Measurements from ENCODE around the gene RSAD2. TPM values are rescaled to one million over a fixed set of nuclear protein-coding genes. Genes with fewer than 3 reads are reported as not detected.

RSAD2 gene
- total RNA-seq, 1 experiment from 2014 or later: not detected

GRCh38 chr2:6883448-6884122 is 6.0 kb downstream of the RSAD2 start (continued):
- TF ChIP-seq ZNF512 (CRISPR knock-in tag; IDR thresholded peaks at IDR 0.05; ENCODE audit: borderline replicate concordance) (no peak), ELF4 (CRISPR knock-in tag; IDR thresholded peaks at IDR 0.05; ENCODE audit: low read depth) (no peak), NR3C1 (CRISPR knock-in tag; conservative IDR thresholded peaks at IDR 0.05; ENCODE audit: low read depth) (no peak), TEAD4 (CRISPR knock-in tag; IDR thresholded peaks at IDR 0.05) (no peak), FOXP4 (CRISPR knock-in tag; IDR thresholded peaks at IDR 0.05) (no peak), HMGXB4 (CRISPR knock-in tag; IDR thresholded peaks at IDR 0.05) (no peak), PRRX2 (CRISPR knock-in tag; IDR thresholded peaks at IDR 0.05) (no peak), ATF6 (CRISPR knock-in tag; IDR thresholded peaks at IDR 0.05) (no peak)

GRCh38 chr2:6885551-6885950 is 8.0 kb downstream of the RSAD2 start:
- DNase-seq (ENCODE audit: low spot score): no peak
- H3K9me3 Mint-ChIP-seq: peaks cover 84% of the 10 kb centered on the region
- H3K36me3 Mint-ChIP-seq: peaks cover 41% of the 10 kb centered on the region
- ChIA-PET CTCF (no interaction called here), POLR2A (no interaction called here)
- H3K4me3 Mint-ChIP-seq: no peak overlapping the region
- H3K4me1 Mint-ChIP-seq: no peaks in the 10 kb centered on the region
- no peak overlapping the region for H3K27ac Mint-ChIP-seq
- no peak for ATAC-seq
- H3K27me3 Mint-ChIP-seq (ENCODE audit: low read depth): peaks cover 18% of the 10 kb centered on the region
- TF ChIP-seq ZNF423 (CRISPR knock-in tag; IDR thresholded peaks at IDR 0.05): no peak
- no peak for TF ChIP-seq E2F1 (CRISPR knock-in tag; IDR thresholded peaks at IDR 0.05)
- no peak for TF ChIP-seq ZNF317 (CRISPR knock-in tag; IDR thresholded peaks at IDR 0.05; ENCODE audit: borderline replicate concordance, low read depth)
- no peak for TF ChIP-seq SMAD3 (CRISPR knock-in tag; IDR thresholded peaks at IDR 0.05; ENCODE audit: borderline replicate concordance)
- TF ChIP-seq ESRRA (CRISPR knock-in tag; IDR thresholded peaks at IDR 0.05; ENCODE audit: borderline replicate concordance): no peak
- no peak for TF ChIP-seq ZNF281 (CRISPR knock-in tag; IDR thresholded peaks at IDR 0.05)
- no peak for TF ChIP-seq TEAD4 (CRISPR knock-in tag; IDR thresholded peaks at IDR 0.05)
- no peak for TF ChIP-seq FOXK1 (CRISPR knock-in tag; IDR thresholded peaks at IDR 0.05)
- TF ChIP-seq CBFB (CRISPR knock-in tag; IDR thresholded peaks at IDR 0.05; ENCODE audit: low read depth): no peak
- TF ChIP-seq STAT6 (CRISPR knock-in tag; conservative IDR thresholded peaks at IDR 0.05; ENCODE audit: low read depth): no peak
- no peak for TF ChIP-seq PRRX2 (CRISPR knock-in tag; IDR thresholded peaks at IDR 0.05)
- TF ChIP-seq OVOL2 (CRISPR knock-in tag; IDR thresholded peaks at IDR 0.05; ENCODE audit: borderline replicate concordance): no peak
- TF ChIP-seq USF2 (CRISPR knock-in tag; IDR thresholded peaks at IDR 0.05): no peak

Data from WTC11 (cell line).